Measurements from ENCODE around the gene SYTL2. TPM values are rescaled to one million over a fixed set of nuclear protein-coding genes. Genes with fewer than 3 reads are reported as not detected.
A peak's percentile ranks its signal among the peaks of the same experiment; 100 is the strongest.

The SYTL2 gene
- polyA plus RNA-seq, 1 of the 3 experiments (the other 2 are of a cell fraction) = 36.0 TPM

DNA sequence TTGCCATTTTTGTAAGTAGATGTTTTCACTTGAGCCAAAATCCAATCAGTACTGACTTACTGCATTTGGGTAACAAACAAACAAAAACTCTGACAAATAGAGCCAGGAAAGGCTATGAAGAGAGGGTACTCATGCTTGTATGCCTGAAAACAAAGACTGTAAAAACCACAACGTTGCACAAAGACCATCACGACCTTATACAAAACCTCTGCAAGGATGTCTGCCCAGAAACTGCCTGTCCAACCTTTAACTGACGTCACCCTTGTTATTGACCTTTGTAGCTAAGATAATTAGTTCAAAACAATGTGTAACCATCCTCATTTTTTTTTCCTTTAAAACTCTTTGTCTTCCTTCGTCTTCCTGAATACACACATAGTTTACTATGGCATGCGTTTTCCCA lies 145.2 kb downstream of the SYTL2 start:
- no peak overlapping the region for H3K4me2 ChIP-seq
- DNase-seq = no peak

More for the DNA sequence above, 145.2 kb downstream of the SYTL2 start:
- Histone ChIP-seq H4K20me1 (ENCODE audit: insufficient read depth) (peaks cover 36% of the 10 kb centered on the region), H3K4me1 (ENCODE audit: control insufficient read depth in 1 of 2, insufficient read depth in 2 of 2, low read depth in 1 of 2, low read length in 1 of 2) (peaks cover 9 to 13% of the 10 kb centered on the region in 2 experiments; a peak in 3 of 4 replicates), H2AFZ (ENCODE audit: low read depth) (peak overlapping the region; percentile 86; the same call in 1 of the 2 replicates), H3K79me2 (ENCODE audit: insufficient read depth) (peaks cover 39% of the 10 kb centered on the region), H3K27ac (ENCODE audit: low read depth in 2 of 2, low read length in 1 of 2) (peak overlapping the region in 1 of 2 experiments; percentile 95; a peak in 1 of 4 replicates), H3K36me3 (replicated peaks in 1 of 2; ENCODE audit: control insufficient read depth in 1 of 2, insufficient read depth in 2 of 2, low read length in 1 of 2) (peaks cover 27% of the 10 kb centered on the region in 2 experiments), H3K27me3 (ENCODE audit: insufficient read depth) (no peaks in the 10 kb centered on the region), H3K9me3 (no peaks in the 10 kb centered on the region), H3K9me2 (0 out of 2 replicates have a peak, but pooled peaks cover 3% of the 10 kb centered on the region), H3K9ac (no peak overlapping the region), H3F3A (replicated peaks; ENCODE audit: insufficient read depth) (no peaks in the 10 kb centered on the region), H3K4me3 (ENCODE audit: low read depth in 2 of 2, low read length in 1 of 2) (no peak overlapping the region)
- 79% methylated on average over 5 of the region's 5 CpGs for WGBS (ENCODE audit: low lambda C conversion rate)
- ChIA-PET POLR2A (no interaction called here), CTCF (interaction anchor here (2.0 kb wide), 1 partner anchor 29 kb away, joined by 4 read pairs; no protein-coding TSS in a partner anchor)
- TF ChIP-seq SIN3A (IDR thresholded peaks at IDR 0.05; ENCODE audit: borderline replicate concordance, low read depth, low read length) (no peak), YY1 (IDR thresholded peaks at IDR 0.05; ENCODE audit: low read depth) (no peak), CTCF (IDR thresholded peaks at IDR 0.05) (no peak), RFX5 (IDR thresholded peaks at IDR 0.05; ENCODE audit: low read length) (no peak), TCF12 (IDR thresholded peaks at IDR 0.05) (no peak), MEF2A (IDR thresholded peaks at IDR 0.05; ENCODE audit: borderline replicate concordance, low read depth) (no peak), USF2 (IDR thresholded peaks at IDR 0.05; ENCODE audit: borderline replicate concordance, low read depth, low read length) (no peak), RAD21 (IDR thresholded peaks at IDR 0.05; ENCODE audit: low read length) (no peak), MXI1 (IDR thresholded peaks at IDR 0.05; ENCODE audit: low read depth, low read length) (no peak), TAF1 (IDR thresholded peaks at IDR 0.05; ENCODE audit: borderline replicate concordance, low read depth, low read length) (no peak), USF1 (IDR thresholded peaks at IDR 0.05; ENCODE audit: borderline replicate concordance, low read depth) (no peak), RCOR1 (IDR thresholded peaks at IDR 0.05; ENCODE audit: low read length) (no peak), GATA2 (CRISPR knock-in tag; IDR thresholded peaks at IDR 0.05) (no peak), EP300 (IDR thresholded peaks at IDR 0.05; ENCODE audit: borderline replicate concordance in 1 of 2, low read depth in 1 of 2, low read length in 1 of 2) (no peak), GABPA (IDR thresholded peaks at IDR 0.05; ENCODE audit: low read depth) (no peak), MAX (IDR thresholded peaks at IDR 0.05; ENCODE audit: low read depth) (no peak), NFIC (IDR thresholded peaks at IDR 0.05; ENCODE audit: borderline replicate concordance) (no peak), CHD2 (IDR thresholded peaks at IDR 0.05; ENCODE audit: low read length, partially characterized antibody) (no peak), FOXM1 (IDR thresholded peaks at IDR 0.05; ENCODE audit: low read depth) (no peak)
- TF ChIP-seq, protein P1, sequence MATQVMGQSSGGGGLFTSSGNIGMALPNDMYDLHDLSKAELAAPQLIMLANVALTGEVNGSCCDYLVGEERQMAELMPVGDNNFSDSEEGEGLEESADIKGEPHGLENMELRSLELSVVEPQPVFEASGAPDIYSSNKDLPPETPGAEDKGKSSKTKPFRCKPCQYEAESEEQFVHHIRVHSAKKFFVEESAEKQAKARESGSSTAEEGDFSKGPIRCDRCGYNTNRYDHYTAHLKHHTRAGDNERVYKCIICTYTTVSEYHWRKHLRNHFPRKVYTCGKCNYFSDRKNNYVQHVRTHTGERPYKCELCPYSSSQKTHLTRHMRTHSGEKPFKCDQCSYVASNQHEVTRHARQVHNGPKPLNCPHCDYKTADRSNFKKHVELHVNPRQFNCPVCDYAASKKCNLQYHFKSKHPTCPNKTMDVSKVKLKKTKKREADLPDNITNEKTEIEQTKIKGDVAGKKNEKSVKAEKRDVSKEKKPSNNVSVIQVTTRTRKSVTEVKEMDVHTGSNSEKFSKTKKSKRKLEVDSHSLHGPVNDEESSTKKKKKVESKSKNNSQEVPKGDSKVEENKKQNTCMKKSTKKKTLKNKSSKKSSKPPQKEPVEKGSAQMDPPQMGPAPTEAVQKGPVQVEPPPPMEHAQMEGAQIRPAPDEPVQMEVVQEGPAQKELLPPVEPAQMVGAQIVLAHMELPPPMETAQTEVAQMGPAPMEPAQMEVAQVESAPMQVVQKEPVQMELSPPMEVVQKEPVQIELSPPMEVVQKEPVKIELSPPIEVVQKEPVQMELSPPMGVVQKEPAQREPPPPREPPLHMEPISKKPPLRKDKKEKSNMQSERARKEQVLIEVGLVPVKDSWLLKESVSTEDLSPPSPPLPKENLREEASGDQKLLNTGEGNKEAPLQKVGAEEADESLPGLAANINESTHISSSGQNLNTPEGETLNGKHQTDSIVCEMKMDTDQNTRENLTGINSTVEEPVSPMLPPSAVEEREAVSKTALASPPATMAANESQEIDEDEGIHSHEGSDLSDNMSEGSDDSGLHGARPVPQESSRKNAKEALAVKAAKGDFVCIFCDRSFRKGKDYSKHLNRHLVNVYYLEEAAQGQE (IDR thresholded peaks at IDR 0.05; ENCODE audit: low read depth, low read length) = no peak

Measured in SK-N-SH (cell line).